Mammary epithelial cell (primary cell): Measurements from ENCODE around the gene TUBG1.

ENCODE experiments used
- CTCF ChIP-seq, 2 donors: IDR thresholded peaks in 1 of 2; conservative IDR thresholded peaks in 1 of 2; 2 replicates each; pipeline ENCODE4 v1.5.1; 2011 to 2012; ENCODE audit warnings: inconsistent platforms in 2 of 2, low read length in 2 of 2, mild to moderate bottlenecking in 2 of 2, control low read depth in 1 of 2, low read depth in 1 of 2; ENCODE audit not compliant: insufficient read depth in 1 of 2; ENCODE audit errors: extremely low read depth in 1 of 2
- EZH2 ChIP-seq: IDR thresholded peaks from 2 replicates; pipeline ENCODE4 v1.6.1; 2012; ENCODE audit warnings: low read length, inconsistent platforms, borderline replicate concordance

- no peak for TF ChIP-seq CTCF (conservative IDR thresholded peaks at IDR 0.05 in 1 of 2, IDR thresholded peaks at IDR 0.05 in 1 of 2; ENCODE audit: extremely low read depth in 1 of 2, insufficient read depth in 1 of 2, low read depth in 1 of 2, low read length in 2 of 2)
- TF ChIP-seq EZH2: no peak
Observed at GRCh38 chr17:42563950-42564349, 45.5 kb upstream of the TUBG1 start.
